ENCODE results near the gene TACC2.

TACC2 gene

DNA sequence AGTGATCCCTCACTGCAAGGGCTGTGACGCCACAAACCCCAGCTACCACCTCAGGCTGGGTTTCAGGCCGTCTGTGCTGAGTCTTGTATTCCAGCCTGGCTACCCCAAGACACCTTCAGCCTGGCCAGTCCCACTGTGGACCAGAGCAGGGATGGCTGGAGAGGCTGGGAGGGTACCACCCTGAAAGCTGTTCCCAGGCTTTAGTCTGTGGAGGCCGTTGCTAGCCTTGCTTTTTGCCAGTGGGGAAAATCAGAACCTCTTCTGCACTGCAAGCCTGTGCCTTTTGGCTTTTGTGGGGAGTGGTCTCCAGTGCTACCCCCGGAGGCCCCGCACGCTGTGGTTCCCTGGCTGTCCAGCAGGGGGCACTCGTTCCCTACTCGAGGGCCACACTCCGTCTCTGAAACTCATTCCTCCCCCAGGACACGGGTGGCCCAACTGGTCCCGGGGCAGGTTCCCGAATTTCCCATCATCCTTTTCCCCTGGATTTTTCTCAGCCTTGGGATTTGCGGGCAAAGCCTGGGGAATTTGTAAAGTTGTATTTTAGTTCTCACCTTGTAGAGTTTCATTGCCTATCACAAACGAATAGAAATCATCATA is 153.8 kb downstream of the TACC2 start:
- DNase-seq: peak in 46 of 58 donors; percentile 8 to 78 (median 42)

DNA sequence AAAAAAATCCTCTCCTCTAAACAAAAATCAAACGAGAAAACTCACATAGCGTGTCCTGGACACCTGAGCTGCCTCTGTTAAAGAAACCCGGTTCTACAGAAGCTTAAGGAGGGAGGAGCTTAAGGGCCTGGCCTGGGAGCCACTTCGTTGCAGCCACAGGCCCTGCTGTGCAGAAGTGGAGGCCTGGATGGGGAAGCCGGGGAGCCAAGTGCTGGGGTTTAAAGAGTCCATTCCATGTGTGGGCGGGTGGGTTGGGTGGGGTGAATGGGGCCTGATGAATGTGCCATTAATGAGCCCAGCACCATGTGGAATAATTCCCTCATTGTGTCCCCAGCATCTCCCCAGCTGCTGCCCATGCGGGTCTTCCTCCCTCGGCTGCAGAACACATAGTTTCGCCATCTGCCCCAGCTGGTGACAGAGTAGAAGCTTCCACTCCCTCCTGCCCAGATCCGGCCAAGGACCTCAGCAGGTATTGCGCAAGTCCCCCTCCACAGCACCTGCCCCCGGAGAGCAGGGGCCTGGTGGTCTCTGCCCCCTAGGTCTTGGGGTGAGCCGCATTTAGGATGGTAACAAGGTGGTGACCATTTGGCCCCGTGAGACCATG is 154.4 kb downstream of the TACC2 start:
- DNase-seq: peak in 40 of 58 donors; percentile 22 to 81 (median 54)

DNA sequence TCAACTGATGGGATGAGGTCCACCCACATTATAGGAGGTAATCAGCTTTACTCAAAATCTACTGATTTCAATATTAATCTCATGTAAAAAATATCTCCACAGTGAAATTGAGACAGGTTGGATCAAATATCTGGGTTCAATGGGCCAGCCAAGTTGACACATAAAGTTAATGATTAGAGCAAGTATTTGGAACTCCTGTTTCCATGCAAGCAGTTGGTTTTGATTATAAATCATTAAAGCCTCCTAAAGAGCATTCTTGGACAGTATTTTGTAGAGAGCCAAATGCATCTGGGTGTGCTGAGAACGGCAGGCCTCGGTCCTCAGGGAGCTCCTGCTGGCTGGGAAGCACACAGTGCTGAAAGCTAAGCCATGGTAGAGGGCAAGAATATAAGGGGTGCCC is 155.2 kb downstream of the TACC2 start:
- DNase-seq: no peak

DNA sequence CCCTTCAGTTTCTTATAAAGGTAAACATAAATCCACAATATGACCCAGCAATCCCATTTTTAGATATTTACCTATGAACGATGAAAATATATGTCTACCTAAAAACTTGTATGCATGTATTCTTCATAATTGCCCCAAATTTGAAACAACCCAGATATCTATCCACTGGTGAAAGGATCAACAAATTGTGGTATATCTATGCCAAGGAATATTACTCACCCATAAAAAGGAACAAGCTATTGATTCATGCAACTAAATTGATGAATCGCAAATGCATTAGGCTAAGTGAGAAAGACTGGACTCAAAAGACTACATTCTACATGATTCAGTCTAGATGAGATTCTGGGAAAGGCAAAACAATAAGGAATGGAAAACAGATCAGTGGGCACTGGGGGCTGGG is 156.2 kb downstream of the TACC2 start:
- DNase-seq: no peak

DNA sequence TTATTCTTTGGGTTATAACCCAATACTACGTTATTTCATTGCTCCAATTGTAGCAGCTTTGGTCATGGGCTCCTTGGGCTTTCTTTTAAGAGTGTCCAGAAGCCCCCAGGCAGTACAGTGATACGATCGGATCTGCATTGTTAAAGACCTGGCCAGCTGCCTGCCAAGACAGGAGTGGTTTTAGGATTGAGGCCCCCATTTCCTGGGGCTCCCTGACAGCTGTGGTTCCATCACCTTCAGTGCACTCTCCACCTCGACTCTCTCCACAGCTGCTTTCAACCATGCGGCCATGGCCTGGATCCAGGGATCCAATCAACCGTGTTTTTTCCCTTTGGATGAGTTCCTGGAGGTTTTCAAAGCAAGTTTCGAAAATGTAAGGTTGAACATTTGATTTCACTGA is 158.7 kb downstream of the TACC2 start:
- DNase-seq: no peak

DNA sequence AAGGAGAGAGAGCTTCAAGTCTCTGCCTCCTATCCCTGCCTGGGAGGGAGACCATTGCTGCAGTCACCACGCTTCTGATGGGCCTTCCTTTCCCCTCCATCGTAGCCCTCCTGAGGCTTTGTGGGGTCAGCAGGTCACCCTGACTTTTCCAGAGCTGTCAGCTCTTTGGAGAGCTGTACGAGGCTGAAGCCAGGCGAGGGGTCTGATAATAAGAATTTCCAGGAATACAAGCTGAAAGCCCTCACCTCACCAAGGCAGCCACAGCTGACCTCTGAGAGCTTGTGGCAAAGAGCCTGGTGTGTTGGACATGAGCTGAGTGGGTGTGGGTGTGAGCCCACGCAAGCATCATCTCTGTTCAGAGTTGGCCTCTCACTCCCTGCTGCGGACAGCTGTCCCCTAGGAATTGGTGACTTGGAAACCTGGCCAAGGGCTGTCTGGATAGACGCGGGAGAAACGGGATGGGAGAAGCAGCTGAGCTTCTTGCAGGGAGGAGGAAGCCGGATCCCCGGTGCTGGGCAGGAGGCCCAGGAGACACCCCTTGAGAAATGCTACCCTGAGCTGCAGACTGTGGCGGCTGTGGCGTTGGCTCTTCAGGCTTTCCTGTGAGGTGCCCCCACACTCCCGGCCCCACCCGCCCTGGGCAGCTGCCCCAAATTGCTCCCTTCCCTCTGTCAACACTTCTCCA is 160.1 kb downstream of the TACC2 start:
- DNase-seq: no peak

DNA sequence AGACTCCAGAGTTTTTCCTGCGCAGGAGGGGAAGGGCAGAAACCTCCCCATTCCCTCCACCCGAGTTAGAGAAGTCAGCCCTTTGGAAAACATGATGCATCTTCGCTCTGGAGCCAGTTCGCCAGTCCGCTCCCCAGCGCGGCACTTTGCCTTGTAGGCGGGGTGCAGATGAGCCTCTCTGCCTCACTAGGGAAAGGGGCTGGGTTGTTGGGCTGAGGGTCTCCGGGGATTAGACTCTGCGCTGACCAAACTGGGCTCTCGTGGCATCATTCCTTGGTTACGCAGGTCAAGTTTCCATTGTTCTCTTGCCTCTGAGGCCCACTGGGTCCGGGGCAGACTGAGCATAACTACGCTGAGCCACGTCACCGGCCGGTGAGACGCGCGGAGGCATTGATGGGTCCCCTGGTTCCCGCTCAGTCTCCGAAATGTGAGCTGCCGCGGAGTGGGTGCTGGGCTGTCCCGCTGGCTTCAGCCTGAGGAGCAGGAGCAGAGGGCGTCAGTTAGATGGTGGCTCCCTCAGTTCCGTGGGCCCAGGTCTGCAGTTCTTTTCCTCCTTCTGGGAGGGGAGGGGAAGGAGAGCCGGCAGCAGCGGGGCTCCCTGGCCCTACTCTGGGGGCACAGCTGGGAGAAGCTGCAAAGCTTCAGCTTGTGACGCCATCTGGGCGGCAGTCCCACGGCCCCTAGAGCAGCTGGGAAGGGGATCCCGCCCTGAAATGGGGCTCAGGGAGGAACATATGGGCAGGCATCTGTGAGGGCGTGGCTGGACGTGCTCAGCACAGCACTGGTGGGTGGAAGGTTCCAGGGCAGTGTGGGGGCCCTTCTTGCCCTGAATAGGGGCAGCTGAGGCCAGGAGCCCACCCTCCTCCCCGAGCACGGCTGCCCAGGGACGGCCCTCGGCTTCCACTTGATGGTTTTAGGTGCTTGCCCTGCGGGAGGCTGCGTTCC is 160.9 kb downstream of the TACC2 start:
- DNase-seq: no peak

DNA sequence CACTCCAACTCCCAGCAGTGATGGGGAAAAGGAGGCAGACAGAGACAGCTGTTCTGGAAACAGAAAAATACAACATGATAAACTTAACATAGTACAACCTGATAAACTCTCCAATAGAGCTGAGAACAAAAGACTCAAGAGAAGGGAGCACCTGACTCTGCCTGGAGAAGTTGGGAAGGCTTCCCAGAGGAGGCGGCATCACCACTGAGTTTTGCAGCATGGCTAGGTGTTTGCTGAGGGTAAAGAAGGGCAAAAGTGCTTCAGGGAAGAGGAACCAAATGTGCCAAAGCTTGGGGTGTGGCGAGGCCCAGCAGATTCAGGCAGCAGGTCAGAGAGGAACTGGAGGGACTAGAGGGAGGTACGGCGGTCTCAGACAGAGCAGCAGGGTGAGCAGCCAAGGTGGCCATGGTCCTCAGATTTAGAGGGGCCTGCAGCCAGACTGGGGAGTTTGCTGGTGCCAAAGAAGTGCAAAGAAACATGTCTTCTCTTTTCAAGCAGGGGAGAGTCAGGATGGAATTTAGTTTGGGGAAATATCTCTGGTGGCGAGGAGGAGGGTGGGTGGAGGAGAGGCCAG is 162.2 kb downstream of the TACC2 start:
- no peak for DNase-seq

DNA sequence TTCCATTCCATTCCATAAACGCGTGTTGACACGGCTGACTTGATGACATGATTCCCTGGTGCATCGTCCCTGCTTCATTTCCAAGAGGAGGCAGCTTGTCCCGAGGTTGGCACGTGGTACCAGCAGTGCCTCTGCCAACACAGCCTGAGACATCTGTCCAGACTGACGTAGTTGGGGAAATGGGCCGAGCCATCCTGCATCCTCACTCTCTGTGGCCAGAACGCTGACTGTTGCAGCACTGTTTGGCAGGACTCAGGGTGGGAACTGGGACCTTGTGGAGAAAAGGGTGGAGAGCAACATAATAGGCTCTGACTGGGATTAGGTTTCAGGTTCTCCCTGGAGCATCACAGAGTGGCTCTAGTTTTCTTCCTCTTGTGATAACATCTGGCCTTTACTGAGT is 163.6 kb downstream of the TACC2 start:
- peak; percentile 16 to 96 (median 85) for DNase-seq

DNA sequence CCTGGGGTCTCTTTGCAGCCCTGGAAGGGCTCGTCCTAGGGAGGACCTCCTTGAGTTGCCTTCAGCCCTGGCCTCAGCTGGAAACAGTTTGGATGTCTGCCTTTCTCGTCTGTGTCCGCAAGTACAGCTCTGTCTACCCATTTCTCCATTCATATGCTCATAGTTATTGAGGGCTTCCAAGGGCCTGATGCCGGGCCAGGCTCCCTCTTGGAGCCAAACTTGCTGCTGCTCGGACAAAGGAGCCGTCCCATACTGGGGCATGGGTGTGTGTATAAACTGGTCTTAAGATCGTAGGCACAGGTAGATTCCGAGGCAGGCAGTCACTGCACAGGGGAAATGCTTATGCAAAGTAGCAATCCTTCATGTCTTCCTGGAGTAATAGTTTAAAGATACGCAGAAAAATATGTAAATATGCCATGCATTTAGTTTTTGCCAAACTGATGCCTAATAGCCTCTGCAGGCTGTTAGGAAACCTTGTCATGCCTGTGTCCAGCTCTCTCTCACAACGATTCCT is 165.1 kb downstream of the TACC2 start:
- DNase-seq: peak in 6 of 58 donors; percentile 16 to 44 (median 28)

DNA sequence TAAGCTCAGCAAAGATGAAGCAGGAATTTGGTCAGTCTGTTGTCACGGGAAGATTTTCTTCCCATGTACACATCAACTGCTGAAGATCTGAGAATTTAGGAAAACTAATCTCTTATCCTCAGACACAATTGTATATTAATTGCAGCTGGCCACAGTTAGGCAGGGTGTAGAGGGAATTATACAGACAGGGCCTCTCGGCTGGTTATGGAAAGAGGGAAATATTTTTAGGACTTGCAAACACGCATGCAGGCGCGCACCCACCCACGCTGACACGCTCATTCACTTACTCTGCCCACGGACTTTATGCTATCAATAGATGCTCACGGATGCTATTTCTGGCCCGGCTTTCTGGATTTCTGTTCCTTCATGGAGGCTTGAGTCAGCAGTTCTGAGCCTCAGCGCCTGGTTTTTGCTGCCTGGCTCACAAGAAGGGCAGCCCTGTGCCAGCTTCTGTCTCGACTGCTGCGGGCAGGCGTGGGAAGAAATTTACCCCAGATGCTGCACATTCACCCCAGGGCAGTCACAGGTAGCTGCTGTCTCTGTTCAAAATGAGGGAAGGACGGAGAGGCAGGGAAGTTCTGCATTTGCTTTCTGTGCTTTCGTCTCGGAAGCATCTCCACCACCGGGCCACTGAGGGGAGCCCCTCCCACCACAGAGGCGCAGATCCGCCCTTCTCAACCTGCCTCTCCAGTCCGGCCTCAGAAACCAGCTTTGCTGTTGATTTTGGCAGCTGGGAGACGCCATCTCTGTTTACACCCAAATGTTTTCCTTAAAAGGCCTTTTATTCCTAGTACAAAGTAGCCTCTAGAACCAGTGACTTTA is 165.8 kb downstream of the TACC2 start:
- peak in 53 of 58 donors; percentile 26 to 87 (median 58) for DNase-seq

DNA sequence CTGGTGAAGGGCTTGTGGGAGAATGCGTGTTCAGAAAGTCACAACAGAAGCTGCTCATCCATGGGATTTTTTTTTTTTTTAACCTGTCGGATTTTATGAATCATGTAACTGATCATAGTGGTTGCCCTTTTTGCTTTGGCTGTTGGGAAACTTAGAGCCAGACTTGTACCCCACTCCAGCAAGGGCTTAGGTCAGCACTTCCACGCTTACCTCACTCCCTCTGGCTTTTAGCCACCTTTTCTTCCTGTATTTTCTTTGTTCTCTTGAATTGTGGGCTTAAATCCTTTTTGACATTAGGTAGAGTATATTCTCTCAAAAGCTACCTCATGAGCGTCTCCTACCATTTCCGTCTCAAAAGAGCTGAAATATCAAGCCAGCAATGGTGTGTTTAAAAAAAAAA is 168.5 kb downstream of the TACC2 start:
- no peak for DNase-seq

DNA sequence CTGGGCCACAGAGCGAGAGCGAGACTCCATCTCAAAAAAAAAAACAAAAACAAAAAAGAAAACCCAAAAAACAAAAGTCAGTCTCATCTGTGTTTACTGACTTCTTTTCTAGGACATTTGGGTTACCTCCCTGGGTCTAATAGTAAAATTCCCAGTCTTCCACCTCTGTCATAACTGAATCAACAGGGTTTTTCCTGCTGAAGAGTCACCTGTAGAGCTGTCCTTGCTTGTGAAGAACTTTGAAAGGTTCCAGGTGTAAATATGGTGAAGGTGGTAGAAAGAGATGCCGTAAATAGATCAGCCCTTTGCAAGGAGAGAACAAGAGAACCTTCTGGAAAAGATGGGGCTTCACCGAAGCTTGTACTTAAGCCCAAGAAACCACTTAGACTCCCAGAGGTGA is 169.4 kb downstream of the TACC2 start:
- DNase-seq: no peak

DNA sequence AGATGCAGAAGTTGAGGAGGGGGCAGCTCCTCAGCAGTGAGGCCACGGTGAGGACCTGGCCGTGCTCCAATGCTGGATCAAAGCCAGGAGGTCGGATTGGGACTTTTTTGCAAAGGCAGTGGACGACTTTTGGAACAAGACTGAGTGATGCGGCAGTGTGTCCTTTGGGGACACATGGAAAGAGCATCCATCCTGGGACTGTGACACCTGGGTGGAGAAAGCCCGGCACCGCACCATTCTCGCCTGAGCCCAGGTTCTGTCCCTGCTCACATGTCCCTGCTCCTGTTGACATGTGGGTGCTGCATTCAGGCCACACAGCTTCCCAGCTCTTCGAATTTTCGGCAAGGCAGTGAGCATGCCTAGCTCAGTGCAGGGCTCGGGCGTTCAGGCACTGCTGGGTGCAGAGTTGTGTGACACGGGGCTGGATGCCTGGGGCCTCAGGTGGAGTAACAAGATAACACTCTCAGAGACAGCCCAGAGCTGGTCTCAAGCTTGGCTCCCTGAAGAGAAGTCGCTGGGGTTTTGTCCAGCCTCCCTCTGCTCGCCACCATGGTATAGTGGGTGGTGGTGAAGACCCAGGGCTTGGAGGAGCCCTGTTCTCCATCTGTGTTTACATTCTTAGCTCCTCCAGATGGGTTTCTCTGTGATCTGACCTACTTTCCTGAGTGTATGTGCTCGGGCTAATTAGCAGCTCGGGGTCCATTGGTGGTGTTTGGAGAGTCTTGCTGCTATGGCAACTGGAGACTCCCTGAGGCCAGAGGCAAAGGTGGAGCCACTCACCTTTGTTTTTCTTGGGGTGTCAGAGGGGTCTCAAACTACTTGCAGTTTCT is 170.4 kb downstream of the TACC2 start:
- DNase-seq: no peak

DNA sequence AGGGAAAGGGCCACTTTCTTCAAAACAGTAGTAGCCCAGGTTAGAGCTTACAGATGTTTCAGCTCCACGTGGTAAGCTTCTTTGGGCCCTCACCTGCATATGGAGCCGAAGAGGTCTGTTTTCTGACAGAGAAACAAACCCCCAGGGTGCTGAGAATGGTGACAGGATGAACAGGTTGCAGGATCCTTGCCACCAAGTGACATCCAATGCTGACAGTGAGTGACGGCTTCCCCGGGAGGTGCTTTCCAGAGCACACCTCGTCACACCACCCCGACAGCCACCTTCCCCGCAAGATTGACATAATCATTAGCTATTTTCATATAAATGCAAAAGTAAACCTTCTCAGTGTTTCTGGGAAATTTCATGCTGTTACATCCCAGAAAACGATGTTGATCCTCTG is 172.8 kb downstream of the TACC2 start:
- no peak for DNase-seq

DNA sequence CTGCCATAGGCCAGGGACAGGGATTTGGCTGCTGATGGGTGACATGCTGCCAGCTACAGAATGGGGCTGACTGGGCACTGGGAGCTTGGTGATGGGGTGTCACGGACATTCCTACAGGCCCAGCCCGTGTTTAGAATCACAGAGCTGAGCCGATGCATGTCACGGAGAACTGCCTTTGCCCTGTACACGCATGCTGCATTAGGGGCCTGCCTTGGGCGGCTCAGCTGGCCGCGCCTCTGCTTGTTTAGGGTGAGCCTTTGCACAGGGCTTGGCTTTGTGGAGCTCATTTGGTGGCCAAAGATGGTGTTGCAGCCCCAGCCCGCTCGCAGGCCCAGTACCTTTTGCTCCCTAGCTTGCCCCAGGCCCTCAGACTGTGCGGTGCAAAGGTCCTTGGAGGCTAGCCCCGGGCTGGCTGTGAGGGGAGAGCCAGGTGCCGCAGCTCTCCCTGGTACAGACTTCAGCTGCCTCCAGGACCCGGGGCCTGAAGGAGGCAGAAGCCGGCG is 173.8 kb downstream of the TACC2 start:
- peak in 5 of 58 donors; percentile 26 to 41 (median 34) for DNase-seq

DNA sequence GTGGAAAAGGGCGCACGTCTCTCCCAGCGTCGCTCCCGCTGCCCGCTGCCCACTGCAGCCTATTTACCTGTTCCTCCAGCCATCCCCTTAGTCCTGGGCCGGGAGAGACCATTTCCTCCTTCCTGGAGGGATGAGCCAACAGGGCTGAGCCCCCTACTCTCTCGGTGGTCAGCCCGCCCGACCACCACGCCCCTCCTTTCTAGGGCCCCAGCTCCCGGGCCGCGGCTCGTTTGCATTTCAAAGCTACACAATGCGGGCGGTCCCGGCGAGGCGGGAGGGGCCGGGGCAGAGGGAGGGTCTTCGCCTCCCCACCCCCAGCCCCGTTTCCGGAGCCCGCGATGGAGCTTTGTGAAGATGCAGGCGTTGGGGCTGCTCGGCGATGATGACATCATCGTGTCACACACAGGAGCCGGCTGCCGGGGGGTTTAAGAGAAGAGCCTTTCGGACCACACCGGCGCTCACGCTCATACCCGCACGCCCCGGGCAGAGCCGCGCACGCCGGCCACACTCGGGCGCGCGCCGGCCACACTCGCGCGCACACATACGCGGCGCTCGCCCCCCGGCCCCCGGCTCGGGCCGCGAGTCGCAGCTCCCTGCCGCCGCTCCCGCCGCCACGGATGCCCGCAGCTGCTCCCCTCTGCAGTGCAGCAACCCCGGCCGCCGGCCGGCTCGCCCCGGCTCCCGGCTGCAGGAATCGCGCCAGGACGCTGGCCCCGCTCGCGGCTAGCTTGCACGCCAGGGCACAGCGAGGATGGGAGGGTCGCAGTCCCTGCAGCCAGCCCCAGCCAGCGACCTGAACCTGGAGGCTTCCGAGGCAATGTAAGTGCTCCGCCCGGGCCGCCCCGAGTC is 174.4 kb downstream of the TACC2 start:
- DNase-seq: peak in 30 of 58 donors; percentile 24 to 66 (median 50)

DNA sequence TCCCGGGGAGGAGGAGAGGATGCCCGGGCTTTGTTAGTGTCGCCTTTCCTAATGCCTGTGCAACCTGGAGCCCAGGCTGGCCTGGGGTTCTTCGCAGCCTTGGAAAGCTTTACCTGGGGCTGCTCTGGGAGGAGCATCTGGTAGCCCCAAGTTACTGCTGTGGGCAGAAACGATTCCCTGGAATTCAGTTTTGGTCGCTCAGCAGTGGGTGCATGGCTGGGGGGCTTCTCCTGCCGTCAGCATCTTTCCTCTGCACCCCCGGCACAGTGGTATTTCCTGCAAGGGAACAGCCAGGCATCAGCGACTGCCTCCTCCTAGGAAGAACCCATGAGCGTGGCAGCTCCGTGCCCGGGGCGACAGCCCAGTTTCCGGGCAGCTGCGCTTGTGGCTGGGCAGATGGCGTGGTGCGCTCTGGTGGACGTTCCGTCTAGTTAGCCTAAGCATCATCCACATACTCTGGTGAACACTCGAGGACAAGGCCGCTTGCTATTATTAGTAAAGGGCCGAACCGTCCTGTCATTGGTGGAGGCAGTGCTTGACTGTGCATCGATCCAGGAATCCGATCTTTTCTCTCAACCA is 175.1 kb downstream of the TACC2 start:
- DNase-seq: peak in 55 of 58 donors; percentile 21 to 84 (median 55)

Measured in anterior cingulate cortex (tissue), 58 donors.